Left colon (tissue), 2 donors: ENCODE results near the gene ATRIP. TPM values are rescaled to one million over a fixed set of nuclear protein-coding genes. Genes with fewer than 3 reads are reported as not detected.
A peak's percentile ranks its signal among the peaks of the same experiment; 100 is the strongest.

Source experiments
- ATAC-seq: fragments of 200-7000 bp; cut with Tn5 transposase; one replicate; pipeline ENCODE4 v1.9.1; 2020; ENCODE audit warnings: mild to moderate bottlenecking, moderate library complexity
- DNase-seq, 2 donors: peaks; one replicate each; pipeline ENCODE4 v3.0.0-alpha.2; 2020
- intact Hi-C, 2 donors: fragments of 100-400 bp; cut with DNase I in 1 of 2; cut with micrococcal nuclease in 1 of 2; formaldehyde crosslinking; loops; one replicate each; pipeline versions ENCODE4 v1.11.2 to v1.14.0; 2022; cut with DNase I, micrococcal nuclease
- total RNA-seq, 2 donors: library from RNA; stranded (reverse); fragmentation: NEBNext Ultra II Directional; extraction: Animal tissue kit (Norgen Biotek cat#: 25700); gene quantifications; one replicate each; pipeline ENCODE4 v1.2.1, GENCODE V29; 2021
- donor health status: DM: no; HTN: no; CAD: no.
- donor health status: DM: yes; HTN: yes; CAD: no.

The ATRIP gene
- total RNA-seq, 2 donors from 2014 or later: 3.8 to 4.4 TPM

DNA sequence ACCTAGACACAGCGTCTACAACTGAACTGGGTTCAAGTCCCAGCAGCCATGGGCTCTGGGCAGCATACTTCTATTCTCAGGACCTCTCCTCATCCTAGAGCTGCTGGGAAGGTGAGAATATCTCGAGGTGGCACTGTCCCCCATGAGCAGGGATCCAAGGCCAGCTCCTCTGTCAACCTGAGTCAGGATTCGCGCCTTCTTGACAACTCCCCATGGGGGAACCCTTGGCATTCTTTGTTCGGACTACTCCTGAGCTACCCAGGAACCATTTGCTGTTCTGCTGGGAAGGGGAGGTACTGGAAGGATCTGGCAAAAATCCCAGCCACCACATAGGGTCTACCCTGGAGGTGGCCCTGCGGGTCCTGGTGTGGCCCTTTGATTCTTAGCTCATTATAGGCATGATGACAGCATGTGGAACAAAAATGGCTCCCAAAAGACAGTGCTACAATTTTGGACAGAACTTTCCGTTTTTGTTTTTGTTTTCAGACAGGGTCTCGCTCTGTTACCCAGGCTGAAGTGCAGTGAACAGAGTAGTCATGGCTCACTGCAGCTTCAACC, 38.9 kb upstream of the ATRIP start:
- ATAC-seq (no peak), DNase-seq (no peak)
- intact Hi-C loops: no loop called here

DNA sequence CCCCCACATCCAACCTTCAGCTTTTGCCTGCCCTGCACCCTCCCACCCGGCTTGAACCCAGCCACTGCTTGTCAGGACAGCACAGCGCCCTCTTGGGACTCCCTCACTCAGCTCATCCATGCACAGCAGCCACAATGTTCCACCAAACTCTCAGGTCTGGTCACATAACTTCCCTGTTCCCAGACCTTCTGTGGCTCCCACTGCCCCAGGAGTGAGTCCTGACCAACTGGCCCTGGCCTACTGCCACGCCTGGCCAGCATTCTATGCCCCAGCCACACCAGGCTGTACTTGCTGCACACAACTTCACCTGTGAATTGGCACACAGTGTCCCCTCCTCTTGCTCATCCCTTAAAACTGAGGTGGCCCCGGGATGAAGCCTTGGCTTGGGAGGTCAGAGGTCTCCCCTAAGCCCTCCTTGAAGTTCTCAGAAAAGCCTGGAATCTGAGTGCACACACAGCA, 37.7 kb upstream of the ATRIP start:
- intact Hi-C loops: no loop called here
- peak in 1 of 2 donors; percentile 19 for DNase-seq
- ATAC-seq: no peak

DNA sequence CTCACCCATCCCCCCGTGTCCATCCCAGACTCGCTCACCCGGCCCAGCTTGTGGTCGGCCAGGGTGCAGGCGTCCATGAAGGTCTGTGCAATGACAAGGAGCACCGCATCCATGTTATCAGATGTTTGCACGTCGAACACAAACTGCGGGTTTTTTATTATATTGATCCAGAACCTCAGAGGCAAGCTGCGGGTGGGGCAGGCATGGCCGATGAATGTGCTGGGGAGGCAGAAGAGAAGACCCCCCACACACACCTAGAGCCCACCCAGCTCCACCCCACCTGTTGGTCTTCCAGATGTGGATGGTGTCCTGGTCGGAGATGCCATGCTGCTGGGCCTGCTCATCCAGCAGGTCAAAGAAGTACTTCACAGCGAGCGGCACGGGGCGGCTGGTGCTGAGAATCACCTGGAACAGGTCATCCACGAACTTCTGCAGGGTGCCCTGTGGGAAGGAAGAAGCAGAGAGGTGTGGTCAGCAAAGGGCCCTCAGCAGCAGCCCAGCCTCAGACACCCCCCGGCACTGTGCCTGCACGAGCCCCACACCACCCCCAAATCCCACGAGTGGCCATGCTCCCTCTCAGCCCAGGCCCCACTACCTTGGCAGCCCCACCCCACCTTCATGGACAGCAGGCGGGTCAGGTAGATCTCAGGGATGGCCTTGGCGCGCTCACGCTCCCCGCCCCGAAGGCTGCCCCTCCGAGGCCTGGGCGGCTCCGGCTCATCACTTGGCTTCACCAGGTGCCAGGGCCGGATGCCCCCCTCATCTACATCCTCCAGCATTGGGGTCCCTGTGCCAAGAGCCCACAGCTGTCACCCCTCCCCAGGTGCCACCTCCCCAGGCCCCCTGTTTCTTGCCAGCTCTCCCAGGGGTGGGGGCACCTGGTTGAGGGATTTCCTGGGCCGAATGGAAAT, 37.0 kb upstream of the ATRIP start:
- intact Hi-C loops: no loop called here

DNA sequence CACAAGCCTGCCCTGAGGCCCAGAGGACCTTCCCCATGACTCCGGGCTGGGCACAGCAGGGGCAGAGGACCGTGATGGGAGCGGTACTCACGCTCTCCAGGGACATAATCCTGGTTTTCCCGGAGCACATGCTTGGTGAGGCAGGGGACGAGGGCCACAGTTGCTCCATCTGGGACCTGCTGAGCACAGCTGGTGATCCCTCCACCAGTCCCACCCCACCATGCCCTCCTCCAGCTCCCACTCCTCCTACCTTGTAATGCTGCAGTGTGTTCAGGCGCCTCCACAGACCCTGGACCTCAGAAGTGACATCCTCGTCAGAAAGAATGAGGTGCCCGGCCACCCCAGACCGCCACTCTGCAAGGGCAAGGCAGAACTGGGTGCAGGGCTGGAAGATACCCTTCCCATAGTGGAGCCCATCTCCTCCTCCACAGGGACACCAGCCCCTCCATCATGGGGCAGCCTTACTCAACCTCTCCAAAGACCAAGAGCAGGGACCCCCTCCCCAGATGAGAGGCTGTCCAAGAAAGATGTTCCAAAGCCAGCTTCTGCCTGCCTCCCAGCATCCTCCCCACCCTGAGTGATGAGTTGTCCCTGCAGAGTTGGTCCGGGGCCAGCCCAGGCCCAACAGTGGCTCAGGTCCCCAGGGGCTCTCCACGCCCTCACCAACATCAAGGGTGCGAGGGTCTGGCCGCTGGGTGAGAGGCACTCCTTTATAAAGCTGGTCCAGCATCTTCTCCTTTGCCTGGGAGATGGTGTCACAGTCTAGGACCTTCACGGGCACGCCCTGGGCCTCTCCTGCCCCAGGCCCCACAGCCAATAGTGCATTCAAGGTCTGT, 36.1 kb upstream of the ATRIP start:
- ATAC-seq: no peak
- DNase-seq: no peak
- intact Hi-C loops: no loop called here

More for the DNA sequence above, 37.0 kb upstream of the ATRIP start:
- DNase-seq (peak in 1 of 2 donors; percentile 23), ATAC-seq (no peak)

DNA sequence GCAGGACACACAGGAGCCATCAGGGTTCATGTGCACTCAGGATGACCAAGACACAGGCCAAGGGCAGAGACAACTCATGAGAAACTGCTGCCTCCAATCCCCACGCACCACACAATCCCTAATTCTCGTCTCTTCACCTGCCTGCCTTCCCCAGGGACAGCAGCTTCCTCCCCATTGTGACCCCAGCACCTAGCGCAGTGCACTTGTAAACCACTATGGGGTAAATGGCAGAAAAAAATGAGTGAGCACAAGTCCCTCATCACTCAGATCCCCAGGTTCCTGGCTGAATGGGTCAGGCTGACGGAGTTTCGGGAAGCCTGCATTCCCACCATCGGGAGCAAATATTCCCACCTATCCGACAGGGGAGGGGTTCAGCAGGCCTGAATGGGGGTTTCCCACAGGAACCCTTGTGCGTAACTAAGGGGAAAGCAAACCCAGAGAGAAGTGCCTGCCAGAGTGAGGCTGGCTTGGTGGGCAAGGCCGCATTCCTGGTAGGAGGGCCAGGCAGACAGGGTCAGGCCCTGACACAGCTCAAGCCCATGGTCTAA, 35.4 kb upstream of the ATRIP start:
- DNase-seq (no peak), ATAC-seq (no peak)
- intact Hi-C loops: no loop called here

DNA sequence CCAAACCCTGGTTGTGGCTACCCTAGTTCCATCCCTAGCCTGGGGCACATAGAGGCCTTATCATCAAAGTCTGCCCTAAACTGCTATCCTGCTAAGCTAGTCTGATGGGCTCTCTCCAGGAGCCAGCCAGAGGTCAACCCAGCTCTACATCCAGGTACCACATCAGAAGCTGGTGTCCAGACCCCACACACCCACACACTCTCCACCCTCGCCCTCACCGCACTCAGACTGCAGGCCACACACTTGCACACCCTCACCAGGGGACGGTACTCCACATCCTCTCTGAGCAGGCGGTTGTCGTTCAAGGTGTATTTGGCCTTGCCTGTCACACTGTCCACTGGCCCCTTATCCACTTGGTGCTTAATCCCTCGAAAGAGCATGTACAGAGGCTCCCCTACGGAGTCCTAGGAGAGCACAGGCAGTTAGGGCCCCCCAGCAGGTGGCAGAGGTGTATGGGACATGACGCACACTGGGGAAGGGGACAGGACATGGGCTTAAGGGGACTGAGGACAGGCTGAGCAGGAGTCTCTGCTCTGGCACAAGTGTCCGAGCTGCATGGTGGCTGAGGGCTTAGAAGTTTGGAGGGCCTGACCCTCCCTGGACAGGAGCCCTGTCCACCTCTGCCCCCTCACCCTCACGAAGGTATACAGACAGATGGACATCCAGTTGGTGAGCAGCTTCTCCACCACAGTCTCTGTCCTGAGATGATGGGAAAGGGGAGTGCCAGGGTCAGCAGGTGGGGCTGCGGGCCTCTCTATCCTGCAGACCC, 34.7 kb upstream of the ATRIP start:
- DNase-seq (peak in 1 of 2 donors; percentile 8), ATAC-seq (no peak)
- intact Hi-C loops: no loop called here

DNA sequence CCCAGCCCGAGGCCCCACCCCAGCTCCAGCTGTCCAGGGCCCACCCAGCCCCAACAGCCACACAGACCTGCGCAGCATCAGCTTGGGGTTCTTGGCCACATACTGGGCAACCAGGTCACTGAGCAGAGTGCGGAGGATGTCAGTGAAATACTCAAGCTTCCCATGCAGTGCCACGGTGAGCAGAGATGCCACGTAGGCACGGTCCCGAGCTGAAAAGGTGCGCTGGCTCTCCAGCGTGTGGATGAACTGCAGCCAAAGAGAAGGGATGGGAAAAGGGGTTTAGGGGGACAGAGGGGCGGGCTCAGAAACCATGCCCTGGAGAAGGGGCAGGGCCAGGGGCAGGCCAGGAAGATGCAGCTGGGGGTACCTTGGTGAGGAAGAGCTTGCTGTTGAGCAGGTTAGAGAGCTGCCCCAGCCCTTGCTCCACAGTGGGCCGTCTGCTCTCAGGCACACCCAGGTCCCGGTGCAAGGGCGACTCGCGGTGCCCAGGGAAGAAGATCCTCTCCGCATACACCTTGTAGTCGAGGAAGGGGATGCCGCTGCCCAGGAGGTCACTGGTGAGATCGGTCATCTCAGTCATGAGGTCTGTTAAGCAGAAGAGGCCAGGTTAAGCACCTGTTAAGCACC, 34.0 kb upstream of the ATRIP start:
- intact Hi-C loops: no loop called here
- ATAC-seq (no peak), DNase-seq (peak; percentile 1 to 9)

DNA sequence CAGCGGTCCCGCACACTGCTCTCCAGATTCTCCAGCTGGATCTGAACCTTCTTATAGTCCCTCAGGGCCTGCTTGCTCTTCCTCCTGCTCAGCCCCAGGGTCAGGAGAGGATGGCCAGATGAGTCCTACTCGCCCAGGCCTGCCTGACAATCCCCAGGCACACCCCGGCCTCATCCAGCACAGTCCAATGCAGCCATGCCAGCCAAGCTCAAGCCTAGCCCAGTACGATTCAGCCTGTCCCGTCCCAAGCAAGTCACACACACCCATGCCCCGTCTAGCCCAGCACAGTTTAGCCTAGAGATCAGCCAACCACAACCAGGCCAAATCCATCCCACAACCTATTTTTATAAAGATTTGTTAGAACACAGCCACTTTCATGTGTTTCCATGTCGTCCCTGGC, 33.5 kb upstream of the ATRIP start:
- peak in 1 of 2 donors; percentile 18 for DNase-seq
- no peak for ATAC-seq
- intact Hi-C loops: no loop called here

DNA sequence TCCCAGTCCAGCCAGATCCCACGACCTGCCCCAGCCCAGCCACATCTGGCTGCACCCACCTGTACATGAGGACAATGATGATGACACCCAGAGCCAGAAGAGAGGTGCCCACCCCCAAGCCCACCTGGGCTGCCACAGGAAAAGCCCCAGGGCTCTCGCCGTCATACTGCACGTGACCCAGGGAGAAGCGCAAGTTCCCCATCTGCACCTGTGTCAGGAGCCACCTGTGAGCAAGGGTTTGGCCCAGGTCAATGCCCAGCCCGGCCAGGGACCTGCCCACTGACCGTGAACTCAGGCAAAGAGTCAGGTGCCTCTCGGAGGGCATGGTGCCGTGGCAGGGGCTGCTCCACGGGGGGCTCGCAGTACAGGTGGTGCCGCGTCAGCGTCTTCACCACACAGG, 32.9 kb upstream of the ATRIP start:
- DNase-seq (no peak), ATAC-seq (no peak)
- intact Hi-C loops: no loop called here

DNA sequence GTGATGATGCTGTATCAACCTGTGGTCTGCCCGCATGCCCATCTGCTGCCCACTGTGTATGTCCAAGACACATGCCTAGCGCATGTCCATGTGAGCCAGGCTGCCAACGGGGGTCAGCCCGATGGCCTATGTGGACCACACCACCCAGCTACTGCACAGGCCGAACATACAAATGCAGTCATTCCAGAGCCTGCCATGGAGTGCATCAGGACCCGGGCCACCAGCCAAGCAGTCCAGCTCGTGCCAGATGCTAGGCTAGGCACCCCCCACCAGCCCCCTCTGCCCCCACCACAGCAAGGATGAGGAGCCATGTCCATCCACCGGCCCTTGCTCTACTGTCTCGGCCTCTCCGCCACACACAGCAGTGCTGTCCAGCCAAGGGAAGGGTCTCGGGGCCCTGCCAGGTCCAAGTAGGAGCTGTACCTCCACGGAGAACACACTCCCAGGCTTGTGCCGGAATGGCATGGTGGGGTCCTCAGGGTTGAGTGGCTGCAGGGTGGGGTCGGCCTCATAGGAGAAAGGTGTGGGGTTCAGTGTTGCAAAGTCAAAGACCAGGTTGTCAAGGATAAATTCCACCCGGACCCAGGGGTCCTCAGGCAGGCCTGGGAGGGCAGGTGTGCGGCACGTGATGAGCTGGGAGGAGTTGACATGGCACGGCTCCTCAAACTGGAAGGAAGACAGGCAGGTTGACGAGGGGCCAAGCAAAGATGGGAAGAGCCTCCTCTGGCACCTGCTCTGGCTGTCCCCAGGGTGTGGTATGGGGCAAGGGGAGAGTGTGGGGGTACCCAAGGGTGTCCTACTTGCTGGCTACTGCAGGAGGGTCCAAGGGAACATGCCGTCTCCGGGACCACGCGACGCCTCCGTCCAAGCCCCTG, 31.9 kb upstream of the ATRIP start:
- DNase-seq: no peak
- no peak for ATAC-seq
- intact Hi-C loops: no loop called here

DNA sequence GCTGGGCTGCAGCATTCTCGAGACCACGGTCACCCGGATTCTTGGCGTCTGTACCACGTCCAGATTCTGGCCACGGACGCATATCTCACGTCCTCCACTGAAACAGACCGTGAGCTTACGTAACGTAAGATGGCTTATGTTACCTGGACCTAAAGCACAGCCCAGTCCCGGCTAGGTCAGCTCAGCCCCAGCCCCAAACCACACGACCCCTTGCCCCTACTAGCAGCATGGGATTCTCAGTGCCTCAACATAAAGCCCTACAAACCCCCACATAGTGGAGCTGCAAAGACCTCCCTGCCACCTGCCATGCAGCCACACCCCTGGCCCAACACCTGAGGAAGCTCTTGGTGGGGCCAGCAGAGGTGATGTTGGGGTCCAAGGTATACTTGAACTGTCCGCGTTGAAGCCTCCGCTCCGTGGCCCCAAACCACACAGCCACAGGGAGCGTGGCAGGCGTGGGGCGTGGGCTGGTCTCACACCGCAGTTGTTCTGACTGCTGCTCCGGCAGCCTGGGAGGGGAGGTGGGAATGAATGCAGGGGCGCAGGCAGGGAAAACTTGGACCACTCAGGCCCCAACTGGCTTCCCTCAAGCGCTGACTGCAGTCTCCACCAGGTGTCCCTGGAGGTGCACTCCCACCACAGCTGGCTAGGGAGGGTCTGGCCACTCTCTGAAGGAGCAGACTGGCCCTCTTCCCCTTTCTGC, 31.1 kb upstream of the ATRIP start:
- intact Hi-C loops: no loop called here
- DNase-seq: no peak
- no peak for ATAC-seq

DNA sequence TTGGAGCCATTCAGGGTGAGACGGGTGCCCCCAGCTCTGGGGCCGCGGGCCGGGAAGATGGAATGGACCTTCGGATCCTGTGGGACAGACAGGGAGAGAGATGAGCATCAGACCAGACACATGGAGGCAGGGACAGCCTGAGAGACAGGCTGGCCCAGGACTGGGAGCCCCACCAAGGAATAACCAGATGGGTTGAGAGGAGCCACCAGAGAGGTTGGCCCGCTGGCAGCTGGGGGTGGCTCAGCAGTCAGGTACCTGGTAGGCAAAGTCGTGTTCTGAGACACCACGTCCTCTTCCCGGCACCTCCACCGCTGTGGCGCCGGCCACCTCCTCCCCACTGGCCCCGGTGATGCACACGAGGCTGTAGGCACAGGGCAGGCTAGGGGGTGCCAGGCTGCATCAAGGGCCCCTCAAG, 30.4 kb upstream of the ATRIP start:
- intact Hi-C loops: no loop called here
- ATAC-seq (no peak), DNase-seq (no peak)

DNA sequence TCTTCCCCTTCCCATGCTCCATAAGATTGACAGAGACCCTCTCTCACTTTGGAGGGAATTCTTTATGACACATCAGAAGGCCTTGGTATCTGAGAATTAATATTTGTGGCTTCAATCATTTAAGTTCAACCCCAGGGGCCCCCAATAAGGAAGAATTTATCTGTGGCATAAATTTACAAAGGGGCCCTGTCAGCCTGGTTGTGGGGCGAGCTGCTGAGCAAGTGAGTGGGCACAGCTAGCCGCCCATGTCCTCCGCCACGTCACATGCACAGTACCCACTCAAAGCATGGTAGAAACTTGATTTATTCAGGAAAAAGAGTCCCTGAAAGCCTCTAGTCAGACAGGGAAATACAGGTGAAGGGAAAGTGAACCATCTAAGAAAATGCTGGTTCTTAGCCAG, 30.0 kb upstream of the ATRIP start:
- intact Hi-C loops: no loop called here
- DNase-seq: no peak
- ATAC-seq: no peak

DNA sequence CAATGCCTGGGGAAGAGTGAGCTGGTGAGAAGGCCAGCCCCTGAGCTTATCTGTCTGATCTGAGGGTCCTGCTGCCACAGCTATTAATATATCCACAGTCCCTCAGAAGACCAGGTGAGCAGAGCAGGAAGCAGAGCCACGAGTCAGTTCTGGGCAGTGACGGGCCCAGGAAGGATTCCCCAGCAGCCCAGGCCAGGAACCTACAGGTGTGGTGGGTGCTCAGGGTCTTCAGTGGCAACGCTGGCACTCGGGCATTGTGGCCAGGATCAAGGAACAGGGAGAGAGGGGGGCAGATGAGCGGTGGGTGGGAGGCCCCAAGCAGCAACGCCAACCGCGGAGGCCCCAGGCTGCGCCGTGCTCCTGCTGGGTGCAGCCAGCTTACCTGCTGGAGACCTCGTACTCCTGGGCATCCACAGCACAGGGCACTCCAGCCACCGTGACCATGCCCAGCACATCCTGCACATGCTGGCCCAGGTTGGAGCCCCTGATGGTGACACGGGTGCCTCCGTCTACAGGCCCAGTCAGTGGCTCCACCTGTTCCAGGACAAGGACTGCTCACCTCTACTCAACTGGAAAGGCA, 28.9 kb upstream of the ATRIP start:
- intact Hi-C loops: no loop called here
- ATAC-seq (no peak), DNase-seq (no peak)

DNA sequence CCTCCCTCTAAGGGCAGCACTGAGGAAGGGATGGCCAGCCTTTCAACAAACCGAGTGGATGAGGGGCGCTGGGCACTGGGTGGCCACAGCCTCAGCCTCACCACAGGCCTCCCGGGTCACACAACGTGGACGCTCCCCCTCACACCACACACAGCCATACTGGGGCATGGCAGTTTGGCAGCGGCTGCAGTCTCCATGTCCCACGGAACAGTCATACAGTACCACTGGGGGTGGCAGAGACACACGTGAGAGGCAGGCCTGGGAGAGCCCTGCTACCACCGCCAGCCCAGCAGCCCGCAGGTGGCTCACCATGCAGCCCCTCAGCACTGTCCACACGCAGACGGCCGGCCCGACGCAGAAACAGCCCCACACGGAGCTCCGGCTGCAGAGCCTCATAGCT, 28.4 kb upstream of the ATRIP start:
- ATAC-seq (no peak), DNase-seq (no peak)
- intact Hi-C loops: no loop called here

DNA sequence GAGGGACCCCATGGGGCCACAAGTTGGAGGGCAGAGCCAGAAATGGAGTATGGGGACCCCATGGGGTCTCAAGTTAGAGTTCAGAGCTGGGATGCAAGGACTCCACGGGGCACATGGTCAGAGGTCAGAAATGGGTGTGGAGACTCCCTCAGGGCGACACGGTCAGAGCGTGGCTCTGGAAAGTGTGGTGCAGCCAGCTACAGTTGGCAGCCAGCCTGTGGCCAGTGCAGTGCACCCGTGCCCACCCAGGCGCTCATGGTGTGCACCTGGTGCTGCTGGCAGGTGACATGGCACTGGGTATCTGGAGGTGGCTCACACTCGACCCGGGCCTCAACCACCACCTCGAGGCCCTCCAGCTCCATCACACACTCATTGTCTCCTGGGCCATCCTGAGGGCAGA, 27.9 kb upstream of the ATRIP start:
- intact Hi-C loops: no loop called here
- no peak for DNase-seq
- no peak for ATAC-seq
